ENCODE measurements around the gene DMXL1.

- TF ChIP-seq EZH2phosphoT487 (IDR thresholded peaks at IDR 0.05; ENCODE audit: low read depth) (no peak), CTCF (IDR thresholded peaks at IDR 0.05; ENCODE audit: low read depth, low read length) (no peak)
These were observed 209.5 kb downstream of the DMXL1 start for GRCh38 chr5:119280380-119280779.

All from OCI-LY3 (cell line).